Heart left ventricle (tissue), 13 donors: Measurements from ENCODE around the gene OPCML.

ENCODE experiments used
- POLR2A ChIP-seq, 2 donors: fragments of 450-650 bp; IDR thresholded peaks; one replicate each; pipeline ENCODE4 v1.6.1; 2017; ENCODE audit warnings: antibody characterized with exemption in 2 of 2, mild to moderate bottlenecking in 2 of 2, moderate library complexity in 2 of 2
- TF ChIP-seq, protein P1 (sequence below), 12 donors: fragments of 200-600 bp; sonication (generic) in 4 of 12; IDR thresholded peaks; one replicate each; pipeline versions ENCODE4 v1.5.0 to v1.8.0; 2018 to 2022; ENCODE audit warnings: antibody characterized with exemption in 12 of 12, mild to moderate bottlenecking in 5 of 12
- donor health status: ischemic (EF 13 %, LVEDD 7.1; RV severe dilation, severe dysfunction).
- donor health status: DM: no; HTN: yes; CAD: no.
- donor health status: DM: no; HTN: no; CAD: no.
- donor health status: ischemic (EF 25% LVEDD 6.9; RV normal size, moderate dysfunction).
- donor health status: ischemic (EF 25% LVEDD 5.7; RV mildly dilated, moderate dysfunction).
- donor health status: ischemic (EF 35%, LVEDD 5.7; RV mildly dilated, moderate dysfunction).
- donor health status: nonischemic (EF 11% LVEDD 7.7; RV severe dilation, severe dysfunction).
- donor health status: DM: yes; HTN: yes; CAD: no.
- donor health status: PGD.
- donor health status: ischemic (EF 29% LVEDD 5.4; RV normal size, mild dysfunction).
- donor health status: nonischemic (EF 23%, LVEDD 6.1; RV moderate dilation, normal function).

GRCh38 chr11:132846075-132846474, 686.2 kb downstream of the OPCML start:
- TF ChIP-seq, protein P1, sequence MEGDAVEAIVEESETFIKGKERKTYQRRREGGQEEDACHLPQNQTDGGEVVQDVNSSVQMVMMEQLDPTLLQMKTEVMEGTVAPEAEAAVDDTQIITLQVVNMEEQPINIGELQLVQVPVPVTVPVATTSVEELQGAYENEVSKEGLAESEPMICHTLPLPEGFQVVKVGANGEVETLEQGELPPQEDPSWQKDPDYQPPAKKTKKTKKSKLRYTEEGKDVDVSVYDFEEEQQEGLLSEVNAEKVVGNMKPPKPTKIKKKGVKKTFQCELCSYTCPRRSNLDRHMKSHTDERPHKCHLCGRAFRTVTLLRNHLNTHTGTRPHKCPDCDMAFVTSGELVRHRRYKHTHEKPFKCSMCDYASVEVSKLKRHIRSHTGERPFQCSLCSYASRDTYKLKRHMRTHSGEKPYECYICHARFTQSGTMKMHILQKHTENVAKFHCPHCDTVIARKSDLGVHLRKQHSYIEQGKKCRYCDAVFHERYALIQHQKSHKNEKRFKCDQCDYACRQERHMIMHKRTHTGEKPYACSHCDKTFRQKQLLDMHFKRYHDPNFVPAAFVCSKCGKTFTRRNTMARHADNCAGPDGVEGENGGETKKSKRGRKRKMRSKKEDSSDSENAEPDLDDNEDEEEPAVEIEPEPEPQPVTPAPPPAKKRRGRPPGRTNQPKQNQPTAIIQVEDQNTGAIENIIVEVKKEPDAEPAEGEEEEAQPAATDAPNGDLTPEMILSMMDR (IDR thresholded peaks at IDR 0.05): no peak
- TF ChIP-seq POLR2A (IDR thresholded peaks at IDR 0.05): no peak
